Esophagus muscularis mucosa (tissue), 4 donors: ENCODE results near the gene XRRA1. TPM values are rescaled to one million over a fixed set of nuclear protein-coding genes. Genes with fewer than 3 reads are reported as not detected.

ENCODE experiments used
- DNase-seq: peaks from one replicate; pipeline ENCODE4 v3.0.0-alpha.2; 2017; ENCODE audit errors: extremely low spot score
- H3K27ac ChIP-seq, 4 donors: fragments of 200-600 bp; sonication (generic); replicated peaks in 1 of 4; 1 replicate in 3 of 4; 2 replicates in 1 of 4; pipeline ENCODE4 v1.5.1; 2016 to 2019; ENCODE audit warnings: mild to moderate bottlenecking in 1 of 4
- H3K27me3 ChIP-seq, 4 donors: fragments of 200-600 bp; sonication (generic); one replicate each; pipeline versions ENCODE4 v1.5.1 to v1.6.0; 2016 to 2019
- H3K36me3 ChIP-seq, 4 donors: fragments of 200-600 bp; sonication (generic); one replicate each; pipeline ENCODE4 v1.5.1; 2016 to 2019
- H3K4me1 ChIP-seq, 4 donors: fragments of 200-600 bp; sonication (generic); one replicate each; pipeline ENCODE4 v1.5.1; 2016 to 2019
- H3K4me3 ChIP-seq, 4 donors: fragments of 200-600 bp; sonication (generic); 1 replicate in 2 of 4; 2 replicates in 2 of 4; pipeline ENCODE4 v1.5.1; 2016 to 2019; ENCODE audit warnings: mild to moderate bottlenecking in 4 of 4, moderate library complexity in 1 of 4
- H3K9me3 ChIP-seq, 4 donors: fragments of 200-600 bp; sonication (generic); 1 replicate in 3 of 4; 2 replicates in 1 of 4; pipeline ENCODE4 v1.5.1; 2016 to 2019
- CTCF ChIP-seq, 3 experiments: fragments of 200-600 bp in 2 of 3; fragments of 450-650 bp in 1 of 3; sonication (generic) in 2 of 3; IDR thresholded peaks; one replicate each; pipeline ENCODE4 v1.5.1; 2017 to 2019; ENCODE audit warnings: antibody characterized with exemption in 3 of 3, mild to moderate bottlenecking in 2 of 3, moderate library complexity in 1 of 3
- EP300 ChIP-seq: sonication (generic); formaldehyde crosslinking; IDR thresholded peaks from one replicate; pipeline ENCODE4 v1.6.1; 2017; ENCODE audit warnings: antibody characterized with exemption
- POLR2A ChIP-seq: fragments of 450-650 bp; IDR thresholded peaks from one replicate; pipeline ENCODE4 v1.6.1; 2017; ENCODE audit warnings: antibody characterized with exemption, moderate library complexity, mild to moderate bottlenecking, low read depth
- POLR2AphosphoS5 ChIP-seq, 2 donors: sonication (generic); formaldehyde crosslinking; IDR thresholded peaks; one replicate each; pipeline ENCODE4 v1.6.1; 2017; ENCODE audit warnings: antibody characterized with exemption in 2 of 2
- WGBS: methylation state at CpG from one replicate; pipeline ENCODE4 v1.1.5; 2018; 5-methylcytosine and 5-hydroxymethylcytosine counted together
- intact Hi-C: fragments of 100-400 bp; cut with DNase I; formaldehyde crosslinking; loops from one replicate; pipeline ENCODE4 v1.15.1; 2023
- total RNA-seq, 4 donors: library from RNA; depleted of rRNA; stranded (reverse); fragments of >200 nt; gene quantifications; one replicate each; pipeline versions ENCODE4 v1.1.0 to v1.2.1, GENCODE V29; 2016

The XRRA1 gene
- total RNA-seq, 4 donors from 2014 or later: 9.1 to 19.5 (median 11.8) TPM

GRCh38 chr11:74818283-74818946 lies 130.5 kb downstream of the XRRA1 start:
- no peak for DNase-seq
- Histone ChIP-seq H3K4me1 (peaks cover 22 to 51% (median 47%) of the 10 kb centered on the region in 4 donors), H3K4me3 (no peak overlapping the region), H3K9me3 (no peaks in the 10 kb centered on the region), H3K27me3 (no peaks in the 10 kb centered on the region), H3K27ac (peak overlapping the region in 2 of 4 donors; percentile 25 to 26), H3K36me3 (peaks cover 0 to 35% (median 13%) of the 10 kb centered on the region in 4 donors)
- TF ChIP-seq POLR2AphosphoS5 (IDR thresholded peaks at IDR 0.05) (no peak), CTCF (IDR thresholded peaks at IDR 0.05) (no peak), POLR2A (no peak), EP300 (no peak)
- 96% methylated on average over 3 of the region's 3 CpGs for WGBS
- intact Hi-C loops: loop anchor here (10.0 kb wide), 1 partner anchor 54 kb away; no protein-coding TSS in a partner anchor

GRCh38 chr11:74816664-74817063 lies 132.2 kb downstream of the XRRA1 start:
- H3K27ac ChIP-seq: no peak overlapping the region
- no peak for DNase-seq
- peaks cover 0 to 40% (median 13%) of the 10 kb centered on the region in 4 donors for H3K36me3 ChIP-seq
- TF ChIP-seq EP300 (no peak), POLR2A (no peak), CTCF (IDR thresholded peaks at IDR 0.05) (no peak), POLR2AphosphoS5 (IDR thresholded peaks at IDR 0.05) (no peak)
- intact Hi-C loops: loop anchor here (10.0 kb wide), 1 partner anchor 52 kb away; no protein-coding TSS in a partner anchor
- H3K9me3 ChIP-seq: no peaks in the 10 kb centered on the region
- H3K4me3 ChIP-seq: no peak overlapping the region
- H3K4me1 ChIP-seq: peaks cover 10 to 33% (median 31%) of the 10 kb centered on the region in 4 donors
- no peaks in the 10 kb centered on the region for H3K27me3 ChIP-seq
- 91% methylated on average over 2 of the region's 2 CpGs for WGBS

- peaks cover 0 to 42% (median 13%) of the 10 kb centered on the region in 4 donors for H3K36me3 ChIP-seq
- H3K27ac ChIP-seq: no peak overlapping the region
- H3K9me3 ChIP-seq: no peaks in the 10 kb centered on the region
- no peak overlapping the region for H3K4me3 ChIP-seq
- H3K27me3 ChIP-seq: no peaks in the 10 kb centered on the region
- DNase-seq: no peak
- 59% methylated on average over 3 of the region's 3 CpGs for WGBS
- peaks cover 9 to 30% (median 27%) of the 10 kb centered on the region in 4 donors for H3K4me1 ChIP-seq
- intact Hi-C loops: loop anchor here (10.0 kb wide), 1 partner anchor 51 kb away; no protein-coding TSS in a partner anchor
- TF ChIP-seq POLR2AphosphoS5 (IDR thresholded peaks at IDR 0.05) (no peak), EP300 (no peak), POLR2A (no peak), CTCF (IDR thresholded peaks at IDR 0.05) (no peak)
Measured at GRCh38 chr11:74815966-74816365, 132.9 kb downstream of the XRRA1 start.

GRCh38 chr11:74809801-74810200 lies 139.1 kb downstream of the XRRA1 start:
- Histone ChIP-seq H3K9me3 (no peaks in the 10 kb centered on the region), H3K27ac (no peak overlapping the region), H3K4me3 (no peak overlapping the region), H3K4me1 (peaks cover 7 to 18% (median 11%) of the 10 kb centered on the region in 4 donors), H3K36me3 (peaks cover 0 to 17% (median 3%) of the 10 kb centered on the region in 4 donors), H3K27me3 (no peaks in the 10 kb centered on the region)
- no peak for DNase-seq
- no peak for TF ChIP-seq EP300
- no peak for TF ChIP-seq CTCF (IDR thresholded peaks at IDR 0.05)
- no peak for TF ChIP-seq POLR2AphosphoS5 (IDR thresholded peaks at IDR 0.05)
- TF ChIP-seq POLR2A: no peak
- intact Hi-C loops: loop anchor here (10.0 kb wide), 1 partner anchor 45 kb away; no protein-coding TSS in a partner anchor
